ENCODE data around the gene PLCL1. TPM values are rescaled to one million over a fixed set of nuclear protein-coding genes. Genes with fewer than 3 reads are reported as not detected.
A peak's percentile ranks its signal among the peaks of the same experiment; 100 is the strongest.
"Not testable (repeated sequence)": the region's sequence is repeated elsewhere in the genome, so short reads cannot be mapped to it uniquely, and the experiment has no call there.

Gene PLCL1
- total RNA-seq, 1 donor from 2014 or later: 0.20 TPM

- no peak for ATAC-seq
These were observed 200.8 kb downstream of the PLCL1 start for GRCh38 chr2:198004921-198005829.

- no peak for ATAC-seq
These were observed 202.3 kb downstream of the PLCL1 start for GRCh38 chr2:198006733-198007132.

- no peak for ATAC-seq
These were observed 203.8 kb downstream of the PLCL1 start for GRCh38 chr2:198008230-198008629.

- no peak for ATAC-seq
These were observed 207.6 kb downstream of the PLCL1 start for GRCh38 chr2:198012025-198012424.

GRCh38 chr2:198016243-198016642 is 211.8 kb downstream of the PLCL1 start:
- no peak for ATAC-seq

- ATAC-seq: no peak
These were observed 212.7 kb downstream of the PLCL1 start for GRCh38 chr2:198017068-198017467.

- ATAC-seq: no peak
These were observed 224.6 kb downstream of the PLCL1 start for GRCh38 chr2:198028955-198029354.

- not testable (repeated sequence) for ATAC-seq
These were observed 225.2 kb downstream of the PLCL1 start for GRCh38 chr2:198029576-198029975.

GRCh38 chr2:198033626-198034025 is 229.2 kb downstream of the PLCL1 start:
- no peak for ATAC-seq

- no peak for ATAC-seq
These were observed 231.9 kb downstream of the PLCL1 start for GRCh38 chr2:198036029-198036879.

GRCh38 chr2:198040835-198041234 is 236.4 kb downstream of the PLCL1 start:
- ATAC-seq: no peak

- no peak for ATAC-seq
These were observed 237.8 kb downstream of the PLCL1 start for GRCh38 chr2:198042189-198042588.

GRCh38 chr2:198044777-198045176 is 240.4 kb downstream of the PLCL1 start:
- no peak for ATAC-seq

GRCh38 chr2:198045227-198045626 is 240.8 kb downstream of the PLCL1 start:
- no peak for ATAC-seq

GRCh38 chr2:198052741-198053140 is 248.3 kb downstream of the PLCL1 start:
- no peak for ATAC-seq

GRCh38 chr2:198053148-198053547 is 248.8 kb downstream of the PLCL1 start:
- no peak for ATAC-seq

GRCh38 chr2:198053776-198054175 is 249.4 kb downstream of the PLCL1 start:
- ATAC-seq: no peak

- ATAC-seq: peak; percentile 32
These were observed 249.9 kb downstream of the PLCL1 start for GRCh38 chr2:198054299-198054698.

GRCh38 chr2:198055716-198056115 is 251.3 kb downstream of the PLCL1 start:
- ATAC-seq: no peak

- ATAC-seq: no peak
These were observed 252.4 kb downstream of the PLCL1 start for GRCh38 chr2:198056836-198057235.

- ATAC-seq: no peak
These were observed 255.4 kb downstream of the PLCL1 start for GRCh38 chr2:198059800-198060199.

GRCh38 chr2:198060277-198060676 is 255.9 kb downstream of the PLCL1 start:
- ATAC-seq: no peak

GRCh38 chr2:198062826-198063225 is 258.4 kb downstream of the PLCL1 start:
- ATAC-seq: no peak

GRCh38 chr2:198063242-198063641 is 258.8 kb downstream of the PLCL1 start:
- no peak for ATAC-seq

Data from esophagus mucosa (tissue), 1 donor.